Fibroblast of the aortic adventitia (primary cell): ENCODE data around the gene NHSL2. TPM values are rescaled to one million over a fixed set of nuclear protein-coding genes. Genes with fewer than 3 reads are reported as not detected.
A peak's percentile ranks its signal among the peaks of the same experiment; 100 is the strongest.

Source experiments
- DNase-seq: peaks from one replicate; pipeline ENCODE4 v3.0.0-alpha.2; 2010; ENCODE audit warnings: low read depth
- H3K4me3 ChIP-seq: 2 replicates; pipeline ENCODE4 v1.5.1; 2011; ENCODE audit warnings: low read depth, mild to moderate bottlenecking, control low read depth, low read length, moderate library complexity
- CTCF ChIP-seq: IDR thresholded peaks from 2 replicates; pipeline ENCODE4 v1.5.1; 2011; ENCODE audit warnings: mild to moderate bottlenecking, low read length, control low read depth, inconsistent platforms; ENCODE audit not compliant: insufficient read depth
- total RNA-seq: library from RNA; depleted of rRNA; stranded (reverse); fragments of >200 nt; gene quantifications from 2 replicates; pipeline ENCODE4 v1.2.3, GENCODE V29; 2012; ENCODE audit warnings: low replicate concordance

Gene NHSL2
- total RNA-seq, 1 donor, result 6.8 TPM

GRCh38 chrX:72132456-72132855 lies 221.8 kb downstream of the NHSL2 start:
- DNase-seq, result no peak
- H3K4me3 ChIP-seq, result peak overlapping the region; percentile 63
- no peak for TF ChIP-seq CTCF

GRCh38 chrX:72133851-72134546 lies 223.4 kb downstream of the NHSL2 start:
- H3K4me3 ChIP-seq, result no peak overlapping the region
- TF ChIP-seq CTCF, result no peak

GRCh38 chrX:72137846-72138495 lies 227.3 kb downstream of the NHSL2 start:
- H3K4me3 ChIP-seq, result no peak overlapping the region
- no peak for TF ChIP-seq CTCF
- no peak for DNase-seq

More at GRCh38 chrX:72133851-72134546, 223.4 kb downstream of the NHSL2 start:
- no peak for DNase-seq

GRCh38 chrX:72139538-72139937 lies 228.9 kb downstream of the NHSL2 start:
- no peak for TF ChIP-seq CTCF
- H3K4me3 ChIP-seq, result no peak overlapping the region
- DNase-seq, result no peak

- H3K4me3 ChIP-seq, result no peak overlapping the region
These were observed 230.8 kb downstream of the NHSL2 start for GRCh38 chrX:72141372-72142004.

More at GRCh38 chrX:72141372-72142004, 230.8 kb downstream of the NHSL2 start:
- TF ChIP-seq CTCF, result no peak
- no peak for DNase-seq
